HepG2 (cell line): ENCODE measurements around the gene KLHL21. TPM values are rescaled to one million over a fixed set of nuclear protein-coding genes. Genes with fewer than 3 reads are reported as not detected.

Source experiments
- ATF7 ChIP-seq, 2 experiments: fragments of 450-650 bp in 1 of 2; sonication (generic) in 1 of 2; formaldehyde crosslinking in 1 of 2; IDR thresholded peaks; 2 replicates each; pipeline versions ENCODE4 v1.4.0 to v1.6.1; 2016 to 2020; ENCODE audit warnings: antibody characterized with exemption in 1 of 2, mild to moderate bottlenecking in 1 of 2, missing genetic modification reagents in 1 of 2
- BRF2 ChIP-seq: sonication (generic); formaldehyde crosslinking; IDR thresholded peaks from 2 replicates; pipeline ENCODE4 v1.8.1; 2022; ENCODE audit warnings: mild to moderate bottlenecking, missing genetic modification reagents
- CC2D1A ChIP-seq: sonication (generic); formaldehyde crosslinking; IDR thresholded peaks from 2 replicates; pipeline ENCODE4 v1.8.1; 2023; ENCODE audit warnings: mild to moderate bottlenecking, missing genetic modification reagents
- CCAR2 ChIP-seq: fragments of 200-400 bp; formaldehyde crosslinking; optimal IDR thresholded peaks from 2 replicates; pipeline ENCODE3; 2018; ENCODE audit warnings: low read depth, mild to moderate bottlenecking, low read length, moderate library complexity
- DPF2 ChIP-seq: sonication (generic); formaldehyde crosslinking; IDR thresholded peaks from 2 replicates; pipeline ENCODE4 v1.4.0; 2020; ENCODE audit warnings: mild to moderate bottlenecking, low read depth, missing genetic modification reagents, borderline replicate concordance
- EZH2 ChIP-seq: conservative IDR thresholded peaks from 2 replicates; pipeline ENCODE4 v1.6.1; 2012; ENCODE audit warnings: mild to moderate bottlenecking, low read depth, low read length, moderate library complexity
- HMGXB4 ChIP-seq, 2 experiments: sonication (generic) in 1 of 2; formaldehyde crosslinking in 1 of 2; IDR thresholded peaks; 2 replicates each; pipeline versions ENCODE4 v1.4.0 to v1.6.1; 2018 to 2020; ENCODE audit warnings: missing genetic modification reagents in 2 of 2, borderline replicate concordance in 1 of 2, low read depth in 1 of 2, mild to moderate bottlenecking in 1 of 2, missing biosample characterization in 1 of 2
- KDM3A ChIP-seq: IDR thresholded peaks from 2 replicates; pipeline ENCODE4 v1.6.1; 2018; ENCODE audit warnings: low read depth, missing compliant biosample characterization
- KDM4B ChIP-seq: sonication (generic); formaldehyde crosslinking; IDR thresholded peaks from 2 replicates; pipeline ENCODE4 v1.4.0; 2020; ENCODE audit warnings: missing genetic modification reagents
- NCOA5 ChIP-seq: sonication (generic); formaldehyde crosslinking; IDR thresholded peaks from 2 replicates; pipeline ENCODE4 v1.4.0; 2020; ENCODE audit warnings: missing genetic modification reagents
- NCOR1 ChIP-seq: fragments of 200-600 bp; sonication (generic); IDR thresholded peaks from 2 replicates; pipeline ENCODE4 v1.7.0; 2017; ENCODE audit warnings: antibody characterized with exemption, low read length, borderline replicate concordance
- RARA ChIP-seq: IDR thresholded peaks from 2 replicates; pipeline ENCODE4 v1.6.1; 2016; ENCODE audit warnings: missing genetic modification reagents, missing compliant biosample characterization
- SOX6 ChIP-seq, 2 experiments: fragments of 450-650 bp in 1 of 2; sonication (generic) in 1 of 2; formaldehyde crosslinking in 1 of 2; IDR thresholded peaks; 2 replicates each; pipeline versions ENCODE4 v1.4.0 to v1.6.1; 2017 to 2020; ENCODE audit warnings: antibody characterized with exemption in 1 of 2, mild to moderate bottlenecking in 1 of 2, missing genetic modification reagents in 1 of 2
- TGIF2 ChIP-seq: IDR thresholded peaks from 2 replicates; pipeline ENCODE4 v1.6.1; 2016; ENCODE audit warnings: control low read depth, missing compliant biosample characterization
- ZFP36 ChIP-seq: fragments of 150-350 bp; IDR thresholded peaks from 2 replicates; pipeline ENCODE4 v1.6.1; 2018; ENCODE audit warnings: borderline replicate concordance, low read length, low read depth; ENCODE audit not compliant: partially characterized antibody
- ZKSCAN8 ChIP-seq: IDR thresholded peaks from 2 replicates; pipeline ENCODE4 v1.6.1; 2016; ENCODE audit warnings: borderline replicate concordance, missing genetic modification reagents, missing compliant biosample characterization
- ZNF354B ChIP-seq: sonication (generic); formaldehyde crosslinking; IDR thresholded peaks from 2 replicates; pipeline ENCODE4 v1.8.0; 2022; ENCODE audit warnings: mild to moderate bottlenecking, missing genetic modification reagents
- ZNF44 ChIP-seq: sonication (generic); formaldehyde crosslinking; IDR thresholded peaks from 2 replicates; pipeline ENCODE4 v1.5.1; 2020; ENCODE audit warnings: mild to moderate bottlenecking, missing genetic modification reagents
- ZNF552 ChIP-seq: sonication (generic); formaldehyde crosslinking; IDR thresholded peaks from 2 replicates; pipeline ENCODE4 v1.9.0; 2022; ENCODE audit warnings: missing genetic modification reagents, mild to moderate bottlenecking, borderline replicate concordance
- ZNF780A ChIP-seq: sonication (generic); formaldehyde crosslinking; IDR thresholded peaks from 2 replicates; pipeline ENCODE4 v1.8.0; 2022; ENCODE audit warnings: mild to moderate bottlenecking, missing genetic modification reagents, moderate library complexity
- ZSCAN25 ChIP-seq: sonication (generic); formaldehyde crosslinking; IDR thresholded peaks from 2 replicates; pipeline ENCODE4 v1.8.0; 2022; ENCODE audit warnings: mild to moderate bottlenecking, missing genetic modification reagents
- polyA plus RNA-seq, 8 experiments: library from polyadenylated mRNA; depleted of rRNA in 3 of 8; stranded (reverse) in 7 of 8; unstranded in 1 of 8; fragments of >200 nt; fragmentation: Illumina TruSeq in 4 of 8; extraction: Trizol in 4 of 8; gene quantifications; 2 replicates each; pipeline versions ENCODE4 v1.2.1 to v1.2.3, GENCODE V29; 2011 to 2016; ENCODE audit warnings: low read depth in 4 of 8, missing spikeins in 1 of 8, mixed read lengths in 1 of 8; ENCODE audit not compliant: insufficient read depth in 1 of 8
- total RNA-seq, 5 experiments: library from RNA; depleted of rRNA; stranded (reverse); fragments of >200 nt; fragmentation: Illumina TruSeq; extraction: Trizol; gene quantifications; 2 replicates each; pipeline ENCODE4 v1.2.3, GENCODE V29; 2016; ENCODE audit warnings: low read depth in 1 of 5
- TF ChIP-seq, protein P1 (sequence below): sonication (generic); formaldehyde crosslinking; IDR thresholded peaks from 2 replicates; pipeline ENCODE4 v1.9.0; 2022; ENCODE audit warnings: missing genetic modification reagents, mild to moderate bottlenecking, borderline replicate concordance
- TF ChIP-seq, protein P2 (sequence below): sonication (generic); formaldehyde crosslinking; IDR thresholded peaks from 2 replicates; pipeline ENCODE4 v1.8.0; 2022; ENCODE audit warnings: mild to moderate bottlenecking, missing genetic modification reagents, borderline replicate concordance

KLHL21 gene
- total and polyA plus RNA-seq, 2 of the 13 experiments (the other 11 are each of a cell fraction or from before 2014, with no cell fraction given) = 14.8 to 25.0 TPM

DNA sequence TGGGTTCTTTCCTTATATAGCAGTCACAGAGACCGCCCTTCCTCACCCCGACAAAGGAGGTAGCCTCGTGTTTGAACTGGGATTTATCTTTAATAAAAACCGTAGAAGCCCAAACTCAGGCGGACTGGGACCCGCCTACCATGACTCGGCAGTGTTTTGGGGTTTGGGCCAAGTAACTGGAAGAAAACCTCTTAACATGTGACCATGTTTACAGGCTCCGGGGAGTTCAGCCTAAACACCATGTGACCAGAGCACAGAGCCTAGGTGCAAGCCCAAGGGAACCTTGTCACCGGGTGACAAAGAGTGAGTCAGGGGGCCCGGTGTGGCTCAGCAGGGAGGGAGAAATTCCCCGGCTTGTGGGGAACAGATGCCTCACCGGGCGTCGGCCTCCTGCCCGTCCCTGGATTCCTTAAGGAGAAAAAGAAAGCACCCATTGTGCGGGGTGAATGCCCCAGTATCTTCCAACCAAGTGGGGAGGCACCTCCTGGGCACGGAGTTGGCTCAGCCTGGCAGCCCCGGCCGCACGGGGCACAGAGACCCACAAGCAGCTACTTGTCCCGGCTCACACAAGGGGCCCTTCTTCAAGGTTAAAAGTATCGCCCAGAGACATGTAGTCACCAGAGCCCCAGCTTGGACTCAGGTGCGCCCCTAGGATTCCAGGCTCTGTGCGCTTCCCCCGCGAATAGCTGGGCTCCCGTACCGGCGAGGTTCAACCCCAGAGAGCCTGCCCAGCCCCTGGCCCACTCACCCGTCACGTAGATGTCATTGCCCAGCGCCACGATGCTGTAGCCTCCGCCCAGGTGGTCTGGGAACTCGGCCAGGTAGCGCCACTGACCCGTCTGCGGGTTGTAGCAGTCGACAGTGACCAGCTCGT, 1.4 kb downstream of the KLHL21 start (continued):
- TF ChIP-seq DPF2 (CRISPR knock-in tag) (no peak), TGIF2 (CRISPR knock-in tag) (no peak), ZSCAN25 (CRISPR knock-in tag) (0 out of 2 replicates have a peak, but pooled peaks have one; percentile 51), HMGXB4 (CRISPR knock-in tag; IDR thresholded peaks at IDR 0.05; ENCODE audit: borderline replicate concordance in 1 of 2, low read depth in 1 of 2) (no peak; a peak in 1 of 4 replicates), RARA (CRISPR knock-in tag) (no peak; the same call in 1 of the 2 replicates), NCOA5 (no peak), CCAR2 (no peak), ZNF552 (no peak), KDM3A (no peak), ZFP36 (no peak), NCOR1 (no peak), ZNF780A (CRISPR knock-in tag) (no peak), ATF7 (IDR thresholded peaks at IDR 0.05) (no peak), ATF7 (CRISPR knock-in tag; IDR thresholded peaks at IDR 0.05) (0 out of 2 replicates have a peak, but pooled peaks have one; percentile 22), BRF2 (CRISPR knock-in tag) (no peak), KDM4B (CRISPR knock-in tag) (no peak), SOX6 (IDR thresholded peaks at IDR 0.05) (no peak), SOX6 (CRISPR knock-in tag; IDR thresholded peaks at IDR 0.05) (peak; percentile 20; the same call in 1 of the 2 replicates), ZKSCAN8 (CRISPR knock-in tag) (no peak), ZNF354B (CRISPR knock-in tag) (no peak), CC2D1A (no peak), ZNF44 (CRISPR knock-in tag) (no peak), EZH2 (no peak)
- TF ChIP-seq, protein P1, sequence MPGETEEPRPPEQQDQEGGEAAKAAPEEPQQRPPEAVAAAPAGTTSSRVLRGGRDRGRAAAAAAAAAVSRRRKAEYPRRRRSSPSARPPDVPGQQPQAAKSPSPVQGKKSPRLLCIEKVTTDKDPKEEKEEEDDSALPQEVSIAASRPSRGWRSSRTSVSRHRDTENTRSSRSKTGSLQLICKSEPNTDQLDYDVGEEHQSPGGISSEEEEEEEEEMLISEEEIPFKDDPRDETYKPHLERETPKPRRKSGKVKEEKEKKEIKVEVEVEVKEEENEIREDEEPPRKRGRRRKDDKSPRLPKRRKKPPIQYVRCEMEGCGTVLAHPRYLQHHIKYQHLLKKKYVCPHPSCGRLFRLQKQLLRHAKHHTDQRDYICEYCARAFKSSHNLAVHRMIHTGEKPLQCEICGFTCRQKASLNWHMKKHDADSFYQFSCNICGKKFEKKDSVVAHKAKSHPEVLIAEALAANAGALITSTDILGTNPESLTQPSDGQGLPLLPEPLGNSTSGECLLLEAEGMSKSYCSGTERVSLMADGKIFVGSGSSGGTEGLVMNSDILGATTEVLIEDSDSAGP (CRISPR knock-in tag) = no peak; the same call in 1 of the 2 replicates
- TF ChIP-seq, protein P2, sequence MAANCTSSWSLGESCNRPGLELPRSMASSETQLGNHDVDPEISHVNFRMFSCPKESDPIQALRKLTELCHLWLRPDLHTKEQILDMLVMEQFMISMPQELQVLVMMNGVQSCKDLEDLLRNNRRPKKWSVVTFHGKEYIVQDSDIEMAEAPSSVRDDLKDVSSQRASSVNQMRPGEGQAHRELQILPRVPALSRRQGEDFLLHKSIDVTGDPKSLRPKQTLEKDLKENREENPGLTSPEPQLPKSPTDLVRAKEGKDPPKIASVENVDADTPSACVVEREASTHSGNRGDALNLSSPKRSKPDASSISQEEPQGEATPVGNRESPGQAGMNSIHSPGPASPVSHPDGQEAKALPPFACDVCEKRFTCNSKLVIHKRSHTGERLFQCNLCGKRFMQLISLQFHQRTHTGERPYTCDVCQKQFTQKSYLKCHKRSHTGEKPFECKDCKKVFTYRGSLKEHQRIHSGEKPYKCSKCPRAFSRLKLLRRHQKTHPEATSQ (CRISPR knock-in tag) = no peak
